ENCODE data around the gene CTAGE9. TPM values are rescaled to one million over a fixed set of nuclear protein-coding genes. Genes with fewer than 3 reads are reported as not detected.

Gene CTAGE9
- total RNA-seq, 1 experiment from 2014 or later = not detected

GRCh38 chr6:131728296-131728939, 17.6 kb upstream of the CTAGE9 start:
- H3K4me3 Mint-ChIP-seq = no peak overlapping the region
- H2AK5ac ChIP-seq (ENCODE audit: insufficient read length, low read length) = no peak overlapping the region
- H3K4me1 ChIP-seq (ENCODE audit: insufficient read depth, low read length) = no peaks in the 10 kb centered on the region
- H3K4me1 Mint-ChIP-seq = peaks cover 10% of the 10 kb centered on the region in 2 experiments
- no peaks in the 10 kb centered on the region for H3K79me1 ChIP-seq (ENCODE audit: insufficient read depth, low read depth, low read length, poor library complexity, severe bottlenecking)
- no CpG with 5 or more reads among the region's 3 CpGs for WGBS (ENCODE audit: extremely low coverage, insufficient read length, low lambda C conversion rate)
- peaks cover 0 to 2% (median 0%) of the 10 kb centered on the region in 3 experiments; a peak in 3 of 7 replicates for H3K36me3 Mint-ChIP-seq (ENCODE audit: insufficient read depth in 1 of 3, low read depth in 3 of 3)
- H3K4me2 ChIP-seq (ENCODE audit: insufficient read depth, insufficient read length, low read length) = no peak overlapping the region
- H3T11ph ChIP-seq (ENCODE audit: low read length) = no peak overlapping the region
- no peak overlapping the region for H2BK20ac ChIP-seq (ENCODE audit: low read depth, low read length, poor library complexity, severe bottlenecking)
- H4K91ac ChIP-seq (ENCODE audit: insufficient read length, low read depth, low read length) = no peak overlapping the region
- no peak overlapping the region for H2BK120ac ChIP-seq (ENCODE audit: low read depth, low read length, poor library complexity, severe bottlenecking)
- no peak overlapping the region for H4K5ac ChIP-seq (ENCODE audit: insufficient read length, low read depth, low read length)
- no peak overlapping the region for H2AFZ ChIP-seq (ENCODE audit: low read length)
- H3K27me3 Mint-ChIP-seq (ENCODE audit: low read depth) = no peaks in the 10 kb centered on the region; the same call in 1 of the 2 replicates
- no peak for DNase-seq
- H3K79me2 ChIP-seq (ENCODE audit: insufficient read depth, low read length) = no peaks in the 10 kb centered on the region
- no peaks in the 10 kb centered on the region; the same call in 1 of the 2 replicates for H3K27me3 ChIP-seq (ENCODE audit: insufficient read depth, low read length)
- H3K27ac ChIP-seq (ENCODE audit: insufficient read length, low read depth, low read length) = no peak overlapping the region
- no peak overlapping the region for H3K56ac ChIP-seq (ENCODE audit: insufficient read length, low read depth, low read length)
- no peak overlapping the region for H2BK15ac ChIP-seq (ENCODE audit: low read depth, low read length)
- no peak overlapping the region for H2BK12ac ChIP-seq (ENCODE audit: insufficient read length, low read depth, low read length)
- H4K8ac ChIP-seq (replicated peaks; ENCODE audit: insufficient read length, low read depth, low read length) = no peak overlapping the region
- TF ChIP-seq CTCF (conservative IDR thresholded peaks at IDR 0.05) = no peak
- no peaks in the 10 kb centered on the region for H3K9me3 ChIP-seq (ENCODE audit: control insufficient read depth, low read depth, low read length)
- no peak overlapping the region for H2BK5ac ChIP-seq (ENCODE audit: insufficient read length, low read length)
- H3K27ac Mint-ChIP-seq = peak overlapping the region in 1 of 3 experiments; percentile 22; a peak in 1 of 7 replicates
- no peak overlapping the region for H3K9ac ChIP-seq (ENCODE audit: extremely low read depth, insufficient read length, low read length)
- no peak overlapping the region for H3K4ac ChIP-seq (ENCODE audit: low read depth, low read length)
- H3K9me3 Mint-ChIP-seq = peaks cover 7 to 8% of the 10 kb centered on the region in 2 experiments; a peak in 3 of 5 replicates
- no peaks in the 10 kb centered on the region for H4K20me1 ChIP-seq (ENCODE audit: control insufficient read depth, insufficient read depth, insufficient read length)
- H3K14ac ChIP-seq (ENCODE audit: insufficient read depth, low read length) = no peak overlapping the region
- H3K23me2 ChIP-seq (ENCODE audit: insufficient read length, low read depth, low read length, poor library complexity, severe bottlenecking) = no peaks in the 10 kb centered on the region
- no peak overlapping the region for H3K23ac ChIP-seq (ENCODE audit: insufficient read length, low read depth, low read length)
- no peak overlapping the region for H3K18ac ChIP-seq (ENCODE audit: insufficient read length, low read depth, low read length)
